Pancreas (tissue), 10 donors: ENCODE data around the gene ARHGAP5. TPM values are rescaled to one million over a fixed set of nuclear protein-coding genes. Genes with fewer than 3 reads are reported as not detected.

ENCODE experiments used
- ATAC-seq, 4 donors: fragments of 200-7000 bp; cut with Tn5 transposase; one replicate each; pipeline versions ENCODE4 v1.8.0 to v1.9.1; 2020; ENCODE audit warnings: mild to moderate bottlenecking in 4 of 4, moderate library complexity in 4 of 4
- DNase-seq, 6 donors: peaks; one replicate each; pipeline ENCODE4 v3.0.0-alpha.2; 2020
- FAIRE-seq: peaks from 2 replicates; lab custom pipeline; 2012; peaks lifted over from hg19 to GRCh38; lab: Jason Lieb, UNC
- H3K27ac ChIP-seq, 4 donors: fragments of 200-600 bp; sonication (generic); 1 replicate in 3 of 4; 2 replicates in 1 of 4; pipeline versions ENCODE4 v1.5.0 to v1.8.0; 2020
- H3K27me3 ChIP-seq, 4 donors: fragments of 200-600 bp; one replicate each; pipeline ENCODE4 v1.8.0; 2021
- H3K36me3 ChIP-seq, 3 donors: fragments of 200-600 bp; sonication (generic) in 1 of 3; one replicate each; pipeline versions ENCODE4 v1.5.0 to v1.8.0; 2020 to 2021
- H3K4me1 ChIP-seq, 3 donors: fragments of 200-600 bp; one replicate each; pipeline ENCODE4 v1.8.0; 2021
- H3K4me3 ChIP-seq, 4 donors: fragments of 200-600 bp; sonication (generic) in 2 of 4; one replicate each; pipeline versions ENCODE4 v1.5.0 to v1.8.0; 2020 to 2021
- H3K9me3 ChIP-seq, 4 donors: fragments of 200-600 bp; one replicate each; pipeline ENCODE4 v1.8.0; 2021
- CTCF ChIP-seq, 4 donors: fragments of 200-600 bp; sonication (generic) in 3 of 4; IDR thresholded peaks; one replicate each; pipeline versions ENCODE4 v1.5.0 to v1.8.0; 2021; ENCODE audit warnings: antibody characterized with exemption in 4 of 4
- WGBS, 2 donors: extraction: QIAGEN DNeasy Blood & Tissue Kit; methylation state at CpG; one replicate each; pipeline ENCODE4 v1.1.7; 2013; 5-methylcytosine and 5-hydroxymethylcytosine counted together
- intact Hi-C, 3 donors: fragments of 100-400 bp; cut with DNase I; formaldehyde crosslinking; loops; one replicate each; pipeline versions ENCODE4 v1.11.1 to v1.14.2; 2022
- polyA plus RNA-seq, 2 donors: library from polyadenylated mRNA; stranded (reverse); fragments of 200-250 nt; gene quantifications; one replicate each; pipeline ENCODE4 v1.2.3, GENCODE V29; 2013
- total RNA-seq, 6 donors: library from RNA; stranded (reverse); fragmentation: NEBNext Ultra II Directional in 4 of 6; extraction: Animal tissue kit (Norgen Biotek cat#: 25700) in 4 of 6; gene quantifications; one replicate each; pipeline versions ENCODE4 v1.2.1 to v1.2.4, GENCODE V29; 2021 to 2023
- donor health status: healthy with polysubstance abuse.
- donor health status: DM: no; HTN: no; CAD: no; lungs with moderate emphysema.
- donor health status: DM: no; HTN: no; CAD: no.
- donor health status: control.
- donor health status: control.
- donor health status: Bipolar disorder and iron deficiency.
- donor health status: DM: yes; HTN: yes; CAD: no.
- donor health status: DM: no; HTN: no; CAD: no.
- donor health status: DM: no; HTN: no; CAD: no.
- donor health status: DM: yes; HTN: yes; CAD: no.

ARHGAP5 gene
- total and polyA plus RNA-seq, 8 donors, result 7.1 to 81.8 (median 53.1) TPM

GRCh38 chr14:32200368-32201192, 123.5 kb downstream of the ARHGAP5 start:
- DNase-seq (no peak), ATAC-seq (no peak)

GRCh38 chr14:32201193-32201815, 124.2 kb downstream of the ARHGAP5 start:
- Histone ChIP-seq H3K27ac (peak overlapping the region; percentile 41 to 93 (median 92)), H3K27me3 (no peaks in the 10 kb centered on the region), H3K9me3 (no peaks in the 10 kb centered on the region), H3K36me3 (no peaks in the 10 kb centered on the region), H3K4me1 (peaks cover 0 to 6% (median 4%) of the 10 kb centered on the region in 3 donors), H3K4me3 (peak overlapping the region; percentile 52 to 61 (median 56))
- FAIRE-seq, result no peak
- TF ChIP-seq CTCF (IDR thresholded peaks at IDR 0.05), result no peak
- peak; percentile 63 to 83 (median 80) for ATAC-seq
- WGBS, 2 donors, result 0% methylated on average over 45 to 46 of the region's 46 CpGs
- intact Hi-C loops, result no loop called here
- DNase-seq, result peak; percentile 77 to 95 (median 88)

More at GRCh38 chr14:32200368-32201192, 123.5 kb downstream of the ARHGAP5 start:
- peaks cover 0 to 6% (median 4%) of the 10 kb centered on the region in 3 donors for H3K4me1 ChIP-seq
- no peak for FAIRE-seq
- 8% methylated on average over 14 of the region's 14 CpGs for WGBS, 2 donors
- no peak for TF ChIP-seq CTCF (IDR thresholded peaks at IDR 0.05)
- H3K27ac ChIP-seq, result peak overlapping the region in 3 of 4 donors; percentile 91 to 93 (median 92)
- H3K9me3 ChIP-seq, result no peaks in the 10 kb centered on the region
- H3K36me3 ChIP-seq, result no peaks in the 10 kb centered on the region
- intact Hi-C loops, result no loop called here
- H3K27me3 ChIP-seq, result no peaks in the 10 kb centered on the region
- H3K4me3 ChIP-seq, result peak overlapping the region; percentile 52 to 61 (median 56)

- ATAC-seq (peak; percentile 1 to 8 (median 4)), DNase-seq (peak in 3 of 6 donors; percentile 14 to 42 (median 24)), FAIRE-seq (no peak)
- Histone ChIP-seq H3K27me3 (no peaks in the 10 kb centered on the region), H3K36me3 (no peaks in the 10 kb centered on the region), H3K4me1 (peaks cover 0 to 6% (median 4%) of the 10 kb centered on the region in 3 donors), H3K9me3 (no peaks in the 10 kb centered on the region), H3K27ac (peak within 1 kb of the TSS; percentile 91 to 93 (median 92)), H3K4me3 (peak within 1 kb of the TSS; percentile 52 to 61 (median 56))
- intact Hi-C loops, result no loop called here
- no peak for TF ChIP-seq CTCF (IDR thresholded peaks at IDR 0.05)
- 1 to 2% methylated on average over 40 of the region's 40 CpGs for WGBS, 2 donors
Measured at GRCh38 chr14:32201816-32202490, 124.8 kb downstream of the ARHGAP5 start, which contains the start of gene RNU6-7. TSS of gene RNU6-7 (plus strand) at chr14:32202045.

GRCh38 chr14:32202491-32202997, 125.4 kb downstream of the ARHGAP5 start:
- Histone ChIP-seq H3K9me3 (no peaks in the 10 kb centered on the region), H3K36me3 (no peaks in the 10 kb centered on the region), H3K27me3 (no peaks in the 10 kb centered on the region), H3K4me3 (peak overlapping the region in 3 of 4 donors; percentile 52 to 61 (median 53)), H3K27ac (peak overlapping the region; percentile 91 to 93 (median 92)), H3K4me1 (peaks cover 0 to 6% (median 4%) of the 10 kb centered on the region in 3 donors)
- 3 to 4% methylated on average over 8 of the region's 8 CpGs for WGBS, 2 donors
- DNase-seq (no peak), ATAC-seq (peak in 1 of 4 donors; percentile 4), FAIRE-seq (no peak)
- TF ChIP-seq CTCF (IDR thresholded peaks at IDR 0.05), result no peak
- intact Hi-C loops, result no loop called here
